ENCODE results near the gene CACNA1G.
A peak's percentile ranks its signal among the peaks of the same experiment; 100 is the strongest.

The CACNA1G gene

GRCh38 chr17:50560185-50560824 is at the start of gene CACNA1G:
Gene CACNA1G, plus strand, starts transcription at chr17:50560715. Its CDS starts 745 bp downstream, at chr17:50561460.
- peak; percentile 69 to 83 for DNase-seq

GRCh38 chr17:50511058-50511457 is 49.5 kb upstream of the CACNA1G start:
- DNase-seq, result no peak

GRCh38 chr17:50513495-50513894 is 47.0 kb upstream of the CACNA1G start:
- DNase-seq, result no peak

GRCh38 chr17:50514388-50514787 is 46.1 kb upstream of the CACNA1G start:
- DNase-seq, result no peak

DNA sequence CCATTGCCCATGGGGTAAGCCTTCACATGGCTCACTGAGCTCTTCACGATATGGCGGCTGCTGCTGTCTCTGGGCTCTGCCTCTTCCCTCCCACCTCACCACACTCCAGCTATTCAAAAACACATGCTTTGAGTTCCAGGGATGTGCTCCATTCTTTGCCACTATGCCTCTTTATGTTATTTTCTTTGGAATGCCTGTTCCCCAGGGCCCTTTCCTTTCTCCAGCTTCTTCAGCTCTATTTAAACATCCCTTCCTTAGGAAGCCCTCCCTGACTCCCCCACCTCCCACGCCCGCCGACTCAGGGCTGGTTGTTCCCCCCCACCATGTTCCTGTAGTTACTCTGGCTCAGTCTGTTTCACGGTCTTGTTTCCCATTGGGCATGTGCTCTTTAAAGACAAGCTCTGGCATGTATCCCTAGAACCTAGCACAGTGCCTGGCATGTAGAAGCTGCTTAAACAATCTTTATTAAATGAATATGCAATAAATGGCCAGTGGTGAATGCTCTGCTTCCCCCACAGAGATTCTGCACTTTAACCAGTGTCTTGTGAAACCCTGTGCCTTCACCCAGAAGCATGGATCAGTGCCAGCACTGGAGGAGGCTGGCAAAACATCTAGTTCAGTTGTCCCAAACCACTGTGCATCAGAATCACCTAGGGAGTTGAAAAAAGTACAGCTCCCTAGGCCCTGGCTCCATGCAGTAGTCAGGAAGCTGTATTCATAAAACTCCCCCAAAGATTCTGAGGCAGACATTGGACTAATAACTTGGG is 45.4 kb upstream of the CACNA1G start:
- no peak for DNase-seq

DNA sequence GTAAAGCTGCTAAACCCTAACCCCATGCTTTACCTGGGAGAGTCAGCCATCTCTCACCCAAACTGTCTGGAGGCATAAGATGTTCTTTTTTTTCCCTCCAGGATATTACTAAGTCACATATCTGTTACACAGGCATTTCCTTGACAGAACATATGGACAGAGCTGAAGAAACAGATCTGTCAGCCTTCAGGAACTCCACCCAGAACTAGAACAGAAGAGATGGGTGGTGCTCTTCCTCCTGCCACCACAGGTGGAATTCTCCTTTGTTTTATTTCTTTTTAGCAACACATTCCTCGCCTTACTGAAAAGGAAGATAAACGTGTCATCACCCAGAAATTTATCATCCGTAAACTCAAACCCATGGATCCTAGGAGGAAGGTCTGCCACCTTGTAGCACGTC is 43.5 kb upstream of the CACNA1G start:
- DNase-seq, result no peak

GRCh38 chr17:50517504-50518383 is 42.8 kb upstream of the CACNA1G start:
- no peak for DNase-seq

GRCh38 chr17:50518384-50519023 is 42.0 kb upstream of the CACNA1G start:
- DNase-seq, result no peak

DNA sequence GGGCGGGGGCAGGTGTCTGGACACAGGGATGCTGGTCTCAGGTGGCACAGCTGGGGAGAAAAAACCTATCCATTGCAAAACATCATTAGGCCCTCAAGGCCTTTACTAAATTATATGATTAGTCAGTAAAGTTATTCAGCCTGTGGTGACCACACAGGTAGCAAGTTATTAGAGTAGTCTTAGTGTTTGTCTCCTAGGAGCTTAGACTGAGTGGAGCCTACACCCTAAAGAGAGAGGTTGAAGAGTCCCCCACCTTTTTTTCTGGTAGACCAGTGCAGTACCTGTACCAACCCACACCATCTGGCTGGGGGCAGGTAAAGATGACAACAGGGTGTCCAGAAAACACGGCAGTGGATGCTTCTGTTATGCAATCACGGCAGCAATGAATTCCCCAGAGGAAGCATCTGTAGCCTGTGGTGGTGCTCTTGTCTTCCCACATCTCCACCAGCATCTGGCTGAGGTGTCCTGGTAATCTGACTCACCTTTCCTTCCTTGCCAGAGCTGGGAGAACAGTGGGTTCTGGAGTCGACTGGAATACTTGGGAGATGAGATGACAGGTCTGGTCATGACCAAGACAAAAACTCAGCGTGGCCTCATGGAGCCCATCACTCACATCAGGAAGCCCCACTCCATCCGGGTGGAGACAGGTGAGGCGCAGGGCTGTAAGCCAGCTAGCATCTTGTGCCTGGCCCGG is 41.2 kb upstream of the CACNA1G start:
- DNase-seq, result no peak

GRCh38 chr17:50520483-50520882 is 40.0 kb upstream of the CACNA1G start:
- DNase-seq, result no peak

DNA sequence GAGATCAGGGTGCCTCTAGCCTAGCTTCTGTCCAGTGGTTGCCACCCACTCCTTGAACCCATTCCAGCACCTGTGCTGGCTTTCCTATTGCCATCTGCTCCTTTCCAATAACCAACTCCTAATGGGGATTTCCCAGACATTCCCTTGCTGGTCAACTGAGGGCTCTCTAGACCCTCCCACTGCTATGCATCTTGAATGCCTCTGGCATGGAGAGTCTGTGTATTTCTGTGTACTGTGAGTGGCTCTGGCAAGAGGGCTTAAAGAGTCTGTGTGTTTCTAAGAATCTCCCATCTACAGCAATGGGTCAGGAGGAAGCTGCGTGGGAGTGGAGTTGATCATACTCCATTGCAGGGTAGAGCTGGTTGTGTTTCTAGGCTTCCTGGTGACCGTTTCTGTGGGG is 39.0 kb upstream of the CACNA1G start:
- peak in 1 of 2 experiments; percentile 30 for DNase-seq

GRCh38 chr17:50522766-50523165 is 37.7 kb upstream of the CACNA1G start:
- DNase-seq, result no peak

- no peak for DNase-seq
Observed at GRCh38 chr17:50523208-50523607, 37.3 kb upstream of the CACNA1G start.

- DNase-seq, result no peak
Observed at GRCh38 chr17:50524838-50525237, 35.7 kb upstream of the CACNA1G start.

DNA sequence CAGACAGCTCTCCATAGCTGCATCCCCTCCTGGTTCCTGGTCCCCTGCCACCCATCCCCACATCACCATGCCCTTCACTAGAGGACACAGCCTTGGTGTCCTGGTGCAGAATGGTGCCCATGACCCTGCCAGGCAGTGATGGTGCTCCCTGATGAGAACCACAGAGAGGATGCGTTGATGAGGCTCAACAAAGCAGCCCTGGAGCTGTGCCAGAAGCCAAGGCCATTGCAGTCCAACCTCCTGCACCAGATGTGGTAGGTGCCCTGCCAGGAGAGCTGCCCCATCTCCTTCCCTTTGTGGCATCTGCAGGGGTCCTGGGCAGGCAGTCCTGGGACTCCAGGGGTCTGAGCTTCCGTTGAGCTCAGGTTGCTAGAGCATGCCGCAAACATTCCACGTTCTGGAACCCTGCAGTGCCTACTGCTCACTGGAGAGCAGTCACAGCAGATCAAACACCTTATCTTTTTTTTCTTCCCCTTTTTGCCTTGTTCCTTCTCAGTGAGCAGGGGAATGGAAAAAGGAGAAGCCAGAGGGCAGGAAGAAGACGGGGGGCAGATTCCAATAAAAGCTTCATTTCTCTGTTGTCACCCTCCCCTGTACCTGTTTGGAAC is 33.3 kb upstream of the CACNA1G start:
- DNase-seq, result no peak

GRCh38 chr17:50527949-50528474 is 32.5 kb upstream of the CACNA1G start:
- DNase-seq, result no peak

DNA sequence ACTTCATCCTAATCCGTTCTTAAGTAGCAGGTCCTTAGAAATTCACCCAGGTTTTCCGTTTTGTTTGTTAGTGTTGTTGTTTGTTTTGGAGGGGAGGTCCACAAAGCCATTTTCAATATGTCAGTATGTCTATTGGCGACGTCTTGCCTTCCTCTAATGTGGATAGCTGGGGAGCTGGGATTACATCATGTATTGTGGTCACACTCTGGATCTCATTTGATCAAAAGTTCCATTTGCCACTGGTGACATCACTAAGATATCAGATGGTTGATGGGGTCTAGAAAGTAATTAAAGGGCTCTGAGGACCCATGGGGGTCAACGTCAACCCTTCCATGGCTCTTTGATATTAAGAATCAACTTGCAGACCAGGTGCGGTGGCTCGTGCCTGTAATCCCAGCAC is 30.7 kb upstream of the CACNA1G start:
- DNase-seq, result no peak

DNA sequence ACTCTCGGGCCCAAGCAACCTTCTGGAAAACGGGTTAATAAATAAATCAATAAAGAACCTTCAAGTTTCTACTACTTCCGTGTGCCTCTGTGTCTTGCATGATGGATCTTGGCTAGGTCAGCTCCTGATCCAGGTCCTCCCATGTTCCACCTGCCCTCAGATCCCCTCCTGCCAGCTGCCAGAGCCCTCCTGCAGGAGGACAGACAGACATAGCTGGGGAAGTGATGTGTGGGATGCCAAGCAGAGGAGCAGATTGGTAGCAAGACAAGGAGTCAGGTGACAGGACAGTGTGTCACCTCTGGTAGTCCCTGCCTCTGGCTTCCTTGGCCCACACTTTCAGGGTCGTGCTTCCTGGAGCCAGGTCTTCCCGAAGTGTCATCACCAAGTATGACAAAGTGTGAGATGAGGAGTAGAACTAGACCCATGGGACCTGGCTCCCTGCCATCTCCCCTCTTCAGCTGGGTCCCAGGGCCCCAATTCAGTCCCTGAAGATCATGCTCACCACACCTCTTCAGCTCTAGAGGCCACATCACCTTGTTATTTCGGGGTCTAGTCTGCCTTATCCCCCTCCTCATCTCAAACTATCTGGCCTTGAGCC is 29.0 kb upstream of the CACNA1G start:
- DNase-seq, result no peak

DNA sequence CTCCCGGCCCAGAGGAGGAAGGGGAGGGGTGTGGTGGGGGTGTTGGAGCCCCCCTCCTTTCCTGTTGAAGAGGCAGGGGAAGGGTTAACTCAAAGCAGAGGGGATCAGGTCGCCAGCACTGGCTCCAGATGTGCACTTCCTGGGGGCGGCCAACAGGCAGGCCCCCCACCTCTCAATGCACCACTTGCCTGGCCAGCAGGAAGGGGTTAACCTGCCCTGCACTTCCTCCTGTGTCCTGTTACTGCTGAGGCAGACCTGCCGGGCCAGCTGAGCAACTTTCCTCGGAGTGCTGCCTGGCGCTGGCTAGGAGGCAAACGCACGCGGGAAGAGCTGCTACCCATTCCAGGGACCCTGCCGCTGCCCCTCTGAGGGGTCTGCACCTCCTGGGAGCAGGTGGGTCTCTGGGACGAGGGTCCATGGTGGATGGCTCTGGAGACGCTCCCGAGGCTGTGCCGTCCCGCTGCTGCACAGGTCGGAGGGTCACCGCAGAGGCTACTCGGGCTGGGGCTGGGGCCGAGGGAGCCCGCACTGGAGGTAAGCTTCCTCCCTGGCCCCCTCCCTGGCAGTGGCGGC is 28.0 kb upstream of the CACNA1G start, which contains the start of gene EPN3:
TSS of gene EPN3 (plus strand) at position 284 of the 573 bp plus-strand sequence. CDS start 3,822 bp downstream, outside the sequence.
- no peak for DNase-seq

GRCh38 chr17:50533185-50533584 is 27.3 kb upstream of the CACNA1G start:
- DNase-seq, result no peak

- peak; percentile 20 to 54 for DNase-seq
Observed at GRCh38 chr17:50533720-50534148, 26.8 kb upstream of the CACNA1G start.
